ENCODE measurements around the gene PADI4. TPM values are rescaled to one million over a fixed set of nuclear protein-coding genes. Genes with fewer than 3 reads are reported as not detected.
"Not testable (repeated sequence)": the region's sequence is repeated elsewhere in the genome, so short reads cannot be mapped to it uniquely, and the experiment has no call there.

The PADI4 gene
- total RNA-seq, 4 donors from 2014 or later: 0.56 to 16.1 (median 2.2) TPM

DNA sequence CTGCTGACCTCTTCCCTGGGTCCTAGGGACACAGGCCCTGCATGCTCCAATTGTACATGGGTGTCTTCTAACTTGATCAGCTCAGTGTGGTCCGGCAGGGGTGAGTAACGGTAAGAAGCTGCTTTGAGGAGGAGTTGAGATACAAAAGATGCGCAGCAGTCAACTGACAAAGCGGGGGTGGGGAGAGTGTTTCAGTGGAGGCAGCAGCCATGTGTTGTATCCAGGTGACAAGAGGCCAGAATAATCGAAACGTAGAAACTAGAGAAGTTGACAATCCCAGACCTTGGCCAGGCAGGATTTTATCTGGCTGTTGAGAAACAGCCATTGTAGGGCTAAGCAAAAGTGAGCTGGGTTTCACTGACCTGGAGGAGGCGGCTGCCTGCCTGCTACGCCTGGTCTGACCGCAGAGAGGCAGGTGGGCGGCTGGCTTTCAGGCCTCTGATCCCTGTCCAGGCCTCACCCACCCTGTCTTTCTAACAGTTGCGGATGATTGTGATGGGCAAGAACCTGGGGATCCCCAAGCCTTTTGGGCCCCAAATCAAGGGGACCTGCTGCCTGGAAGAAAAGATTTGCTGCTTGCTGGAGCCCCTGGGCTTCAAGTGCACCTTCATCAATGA lies 92.8 kb downstream of the PADI4 start:
- DNase-seq (ENCODE audit: low spot score) (no peak), ATAC-seq (ENCODE audit: low FRiP score) (no peak)
- no peak for TF ChIP-seq CTCF (IDR thresholded peaks at IDR 0.05)

DNA sequence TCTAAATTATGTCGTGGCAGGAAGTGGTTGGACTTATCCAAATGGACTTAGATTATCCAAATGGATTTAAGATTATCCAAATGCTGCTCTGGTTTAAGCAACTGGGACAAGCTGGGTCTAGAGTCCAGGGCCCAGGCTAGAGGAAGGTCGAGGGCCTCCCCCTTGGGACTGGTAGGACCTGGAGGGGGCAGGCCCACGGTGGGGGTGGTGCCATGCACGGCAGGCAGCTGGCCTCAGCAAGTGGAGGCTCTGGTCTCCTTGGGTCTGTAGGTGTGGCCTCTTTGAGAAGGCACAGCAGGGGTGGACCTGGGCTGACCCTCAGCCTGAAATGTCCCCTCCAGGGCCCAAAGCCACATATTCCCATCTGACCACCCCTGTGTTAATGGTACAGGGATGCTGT lies 93.8 kb downstream of the PADI4 start:
- ATAC-seq (ENCODE audit: low FRiP score) (no peak), DNase-seq (ENCODE audit: low spot score) (no peak)
- TF ChIP-seq CTCF (IDR thresholded peaks at IDR 0.05): no peak

DNA sequence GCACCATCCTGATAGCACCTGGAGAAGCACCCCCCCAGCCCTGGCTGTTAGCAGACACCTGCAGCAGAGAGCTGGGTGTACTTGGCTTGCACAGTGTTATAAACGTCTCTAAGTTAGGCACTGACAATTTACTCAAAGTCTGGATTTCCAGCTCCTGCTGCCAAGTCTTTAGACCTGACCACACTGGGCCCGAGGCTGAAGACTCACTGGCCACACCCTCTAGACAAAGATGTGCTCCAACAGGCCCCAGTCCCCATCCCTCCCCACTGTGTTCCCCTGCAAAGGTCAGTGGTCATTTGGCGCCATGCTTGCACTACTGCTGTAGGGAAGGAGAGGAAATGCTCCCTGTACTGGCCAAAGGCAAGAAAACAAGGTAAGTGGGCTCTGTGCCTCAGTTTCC lies 95.1 kb downstream of the PADI4 start:
- DNase-seq (ENCODE audit: low spot score): no peak

GRCh38 chr1:17404034-17404684 lies 96.2 kb downstream of the PADI4 start:
- no peak for TF ChIP-seq CTCF (IDR thresholded peaks at IDR 0.05)
- ATAC-seq (ENCODE audit: low FRiP score): no peak
- DNase-seq (ENCODE audit: low spot score): no peak

More for the DNA sequence above, 95.1 kb downstream of the PADI4 start:
- no peak for TF ChIP-seq CTCF (IDR thresholded peaks at IDR 0.05)
- no peak for ATAC-seq (ENCODE audit: low FRiP score)

GRCh38 chr1:17404820-17405219 lies 96.8 kb downstream of the PADI4 start:
- TF ChIP-seq CTCF (IDR thresholded peaks at IDR 0.05): no peak
- DNase-seq (ENCODE audit: low spot score) (no peak), ATAC-seq (ENCODE audit: low FRiP score) (no peak)

- DNase-seq (ENCODE audit: low spot score): no peak
- no peak for TF ChIP-seq CTCF (IDR thresholded peaks at IDR 0.05)
- no peak for ATAC-seq (ENCODE audit: low FRiP score)
Observed at GRCh38 chr1:17405898-17406759, 98.1 kb downstream of the PADI4 start.

- ATAC-seq (ENCODE audit: low FRiP score); DNase-seq (ENCODE audit: low spot score): not testable (repeated sequence)
Observed at GRCh38 chr1:17406760-17407475, 98.9 kb downstream of the PADI4 start.

GRCh38 chr1:17407786-17408514 lies 100.0 kb downstream of the PADI4 start:
- not testable (repeated sequence) for ATAC-seq (ENCODE audit: low FRiP score); DNase-seq (ENCODE audit: low spot score)
